ENCODE data around the gene JUP. TPM values are rescaled to one million over a fixed set of nuclear protein-coding genes. Genes with fewer than 3 reads are reported as not detected.
A peak's percentile ranks its signal among the peaks of the same experiment; 100 is the strongest.

The JUP gene
- total and polyA plus RNA-seq, 2 of the 13 experiments (the other 11 are each of a cell fraction or from before 2014, with no cell fraction given), result 12.1 to 20.6 TPM

DNA sequence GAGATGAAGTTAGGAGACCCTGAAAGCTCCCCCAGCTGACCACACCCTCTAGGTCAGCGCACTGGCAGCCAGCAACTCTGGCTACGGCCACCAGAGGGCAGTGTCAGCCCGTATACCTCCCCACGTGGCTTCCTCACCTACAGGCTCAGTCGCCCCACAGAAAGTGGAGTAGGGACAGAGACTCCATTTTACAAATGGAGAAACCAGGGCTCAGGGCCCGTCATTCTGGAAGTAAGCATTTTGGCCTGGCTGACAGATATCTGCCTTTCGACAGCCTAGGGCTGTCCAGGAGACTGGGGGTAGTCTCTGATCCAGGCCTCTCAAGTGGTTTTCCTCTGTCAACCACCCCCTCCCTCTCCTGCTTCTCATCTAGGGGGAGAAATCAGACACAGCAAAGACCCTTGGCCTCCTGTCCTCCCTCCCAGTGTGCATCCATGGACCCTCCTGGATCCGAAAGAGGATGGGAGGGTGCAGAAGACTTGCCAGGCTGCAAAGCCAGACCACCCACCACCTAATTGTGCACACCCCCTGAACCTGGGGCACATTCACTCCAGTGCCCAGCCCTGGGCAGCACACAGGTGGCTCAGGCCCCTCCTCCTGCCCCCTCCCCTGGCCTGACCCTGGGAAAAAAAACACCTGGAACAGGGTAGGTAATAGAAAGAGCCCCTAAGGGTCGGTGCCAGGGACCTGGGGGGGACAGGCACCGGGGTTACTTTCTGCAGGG, 48.3 kb downstream of the JUP start (continued):
- TF ChIP-seq, protein P1, sequence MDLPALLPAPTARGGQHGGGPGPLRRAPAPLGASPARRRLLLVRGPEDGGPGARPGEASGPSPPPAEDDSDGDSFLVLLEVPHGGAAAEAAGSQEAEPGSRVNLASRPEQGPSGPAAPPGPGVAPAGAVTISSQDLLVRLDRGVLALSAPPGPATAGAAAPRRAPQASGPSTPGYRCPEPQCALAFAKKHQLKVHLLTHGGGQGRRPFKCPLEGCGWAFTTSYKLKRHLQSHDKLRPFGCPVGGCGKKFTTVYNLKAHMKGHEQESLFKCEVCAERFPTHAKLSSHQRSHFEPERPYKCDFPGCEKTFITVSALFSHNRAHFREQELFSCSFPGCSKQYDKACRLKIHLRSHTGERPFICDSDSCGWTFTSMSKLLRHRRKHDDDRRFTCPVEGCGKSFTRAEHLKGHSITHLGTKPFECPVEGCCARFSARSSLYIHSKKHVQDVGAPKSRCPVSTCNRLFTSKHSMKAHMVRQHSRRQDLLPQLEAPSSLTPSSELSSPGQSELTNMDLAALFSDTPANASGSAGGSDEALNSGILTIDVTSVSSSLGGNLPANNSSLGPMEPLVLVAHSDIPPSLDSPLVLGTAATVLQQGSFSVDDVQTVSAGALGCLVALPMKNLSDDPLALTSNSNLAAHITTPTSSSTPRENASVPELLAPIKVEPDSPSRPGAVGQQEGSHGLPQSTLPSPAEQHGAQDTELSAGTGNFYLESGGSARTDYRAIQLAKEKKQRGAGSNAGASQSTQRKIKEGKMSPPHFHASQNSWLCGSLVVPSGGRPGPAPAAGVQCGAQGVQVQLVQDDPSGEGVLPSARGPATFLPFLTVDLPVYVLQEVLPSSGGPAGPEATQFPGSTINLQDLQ (CRISPR knock-in tag; IDR thresholded peaks at IDR 0.05), result peak; percentile 39; the same call in 1 of the 2 replicates
- no peak for TF ChIP-seq ZNF367 (CRISPR knock-in tag; IDR thresholded peaks at IDR 0.05; ENCODE audit: borderline replicate concordance)
- no peak for TF ChIP-seq ZMAT3 (CRISPR knock-in tag; conservative IDR thresholded peaks at IDR 0.05)
- peak; percentile 86 for TF ChIP-seq YY1 (IDR thresholded peaks at IDR 0.05; ENCODE audit: insufficient read depth, insufficient replicate concordance, low read depth, low read length)
- no peak for TF ChIP-seq SIX4 (CRISPR knock-in tag; IDR thresholded peaks at IDR 0.05)
- TF ChIP-seq, protein P2, sequence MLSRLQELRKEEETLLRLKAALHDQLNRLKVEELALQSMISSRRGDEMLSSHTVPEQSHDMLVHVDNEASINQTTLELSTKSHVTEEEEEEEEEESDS (CRISPR knock-in tag; IDR thresholded peaks at IDR 0.05; ENCODE audit: borderline replicate concordance), result no peak
- TF ChIP-seq, protein P3, sequence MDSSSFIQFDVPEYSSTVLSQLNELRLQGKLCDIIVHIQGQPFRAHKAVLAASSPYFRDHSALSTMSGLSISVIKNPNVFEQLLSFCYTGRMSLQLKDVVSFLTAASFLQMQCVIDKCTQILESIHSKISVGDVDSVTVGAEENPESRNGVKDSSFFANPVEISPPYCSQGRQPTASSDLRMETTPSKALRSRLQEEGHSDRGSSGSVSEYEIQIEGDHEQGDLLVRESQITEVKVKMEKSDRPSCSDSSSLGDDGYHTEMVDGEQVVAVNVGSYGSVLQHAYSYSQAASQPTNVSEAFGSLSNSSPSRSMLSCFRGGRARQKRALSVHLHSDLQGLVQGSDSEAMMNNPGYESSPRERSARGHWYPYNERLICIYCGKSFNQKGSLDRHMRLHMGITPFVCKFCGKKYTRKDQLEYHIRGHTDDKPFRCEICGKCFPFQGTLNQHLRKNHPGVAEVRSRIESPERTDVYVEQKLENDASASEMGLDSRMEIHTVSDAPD (CRISPR knock-in tag; IDR thresholded peaks at IDR 0.05), result 0 out of 2 replicates have a peak, but pooled peaks have one; percentile 30
- peak; percentile 64; the same call in 1 of the 2 replicates for TF ChIP-seq MXD4 (CRISPR knock-in tag; IDR thresholded peaks at IDR 0.05)
- no peak for TF ChIP-seq ZNF33B (CRISPR knock-in tag; IDR thresholded peaks at IDR 0.05)
- TF ChIP-seq ZNF121 (CRISPR knock-in tag; IDR thresholded peaks at IDR 0.05), result no peak
- TF ChIP-seq ZNF274 (CRISPR knock-in tag; IDR thresholded peaks at IDR 0.05), result no peak
- TF ChIP-seq POGZ (CRISPR knock-in tag; IDR thresholded peaks at IDR 0.05), result no peak
- no peak for TF ChIP-seq RAD51 (IDR thresholded peaks at IDR 0.05; ENCODE audit: borderline replicate concordance)
- no peak for TF ChIP-seq ATRX (CRISPR knock-in tag; IDR thresholded peaks at IDR 0.05; ENCODE audit: borderline replicate concordance)
- TF ChIP-seq ZNF615 (CRISPR knock-in tag; IDR thresholded peaks at IDR 0.05; ENCODE audit: borderline replicate concordance), result no peak
- TF ChIP-seq, protein P4, sequence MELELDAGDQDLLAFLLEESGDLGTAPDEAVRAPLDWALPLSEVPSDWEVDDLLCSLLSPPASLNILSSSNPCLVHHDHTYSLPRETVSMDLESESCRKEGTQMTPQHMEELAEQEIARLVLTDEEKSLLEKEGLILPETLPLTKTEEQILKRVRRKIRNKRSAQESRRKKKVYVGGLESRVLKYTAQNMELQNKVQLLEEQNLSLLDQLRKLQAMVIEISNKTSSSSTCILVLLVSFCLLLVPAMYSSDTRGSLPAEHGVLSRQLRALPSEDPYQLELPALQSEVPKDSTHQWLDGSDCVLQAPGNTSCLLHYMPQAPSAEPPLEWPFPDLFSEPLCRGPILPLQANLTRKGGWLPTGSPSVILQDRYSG (CRISPR knock-in tag; IDR thresholded peaks at IDR 0.05), result no peak
- TF ChIP-seq JUND (CRISPR knock-in tag; IDR thresholded peaks at IDR 0.05), result no peak
- TF ChIP-seq, protein P5, sequence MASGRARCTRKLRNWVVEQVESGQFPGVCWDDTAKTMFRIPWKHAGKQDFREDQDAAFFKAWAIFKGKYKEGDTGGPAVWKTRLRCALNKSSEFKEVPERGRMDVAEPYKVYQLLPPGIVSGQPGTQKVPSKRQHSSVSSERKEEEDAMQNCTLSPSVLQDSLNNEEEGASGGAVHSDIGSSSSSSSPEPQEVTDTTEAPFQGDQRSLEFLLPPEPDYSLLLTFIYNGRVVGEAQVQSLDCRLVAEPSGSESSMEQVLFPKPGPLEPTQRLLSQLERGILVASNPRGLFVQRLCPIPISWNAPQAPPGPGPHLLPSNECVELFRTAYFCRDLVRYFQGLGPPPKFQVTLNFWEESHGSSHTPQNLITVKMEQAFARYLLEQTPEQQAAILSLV (CRISPR knock-in tag; IDR thresholded peaks at IDR 0.05; ENCODE audit: borderline replicate concordance), result no peak; the same call in 1 of the 2 replicates
- no peak for TF ChIP-seq YEATS4 (CRISPR knock-in tag; IDR thresholded peaks at IDR 0.05; ENCODE audit: borderline replicate concordance)
- no peak for TF ChIP-seq ZNF296 (CRISPR knock-in tag; conservative IDR thresholded peaks at IDR 0.05)
- TF ChIP-seq ZNF674 (CRISPR knock-in tag; IDR thresholded peaks at IDR 0.05; ENCODE audit: low read depth), result no peak
- no peak for TF ChIP-seq HOXA9 (CRISPR knock-in tag; IDR thresholded peaks at IDR 0.05; ENCODE audit: borderline replicate concordance)
- TF ChIP-seq SNAI1 (CRISPR knock-in tag; IDR thresholded peaks at IDR 0.05; ENCODE audit: borderline replicate concordance), result no peak
- TF ChIP-seq AKAP8 (CRISPR knock-in tag; IDR thresholded peaks at IDR 0.05), result no peak
